Ascending aorta (tissue), 2 donors: Measurements from ENCODE around the gene YKT6. TPM values are rescaled to one million over a fixed set of nuclear protein-coding genes. Genes with fewer than 3 reads are reported as not detected.
A peak's percentile ranks its signal among the peaks of the same experiment; 100 is the strongest.

ENCODE experiments used
- DNase-seq, 2 donors: peaks; one replicate each; pipeline ENCODE4 v3.0.0-alpha.2; 2019; ENCODE audit warnings: low spot score in 2 of 2
- H3K27ac ChIP-seq, 2 donors: fragments of 200-600 bp; sonication (generic); one replicate each; pipeline ENCODE4 v1.5.1; 2016 to 2017; ENCODE audit warnings: mild to moderate bottlenecking in 1 of 2
- H3K27me3 ChIP-seq: fragments of 200-600 bp; sonication (generic); one replicate; pipeline ENCODE4 v1.5.1; 2017
- H3K36me3 ChIP-seq, 2 donors: fragments of 200-600 bp; sonication (generic); one replicate each; pipeline ENCODE4 v1.5.1; 2016
- H3K4me1 ChIP-seq, 2 donors: fragments of 200-600 bp; sonication (generic); one replicate each; pipeline ENCODE4 v1.5.1; 2016 to 2017; ENCODE audit warnings: mild to moderate bottlenecking in 1 of 2
- H3K4me3 ChIP-seq, 2 donors: fragments of 200-600 bp; sonication (generic); one replicate each; pipeline ENCODE4 v1.5.1; 2016 to 2017; ENCODE audit warnings: mild to moderate bottlenecking in 1 of 2
- H3K9me3 ChIP-seq, 2 donors: fragments of 200-600 bp; sonication (generic); one replicate each; pipeline ENCODE4 v1.5.1; 2016
- intact Hi-C: fragments of 100-400 bp; cut with DNase I; formaldehyde crosslinking; loops from one replicate; pipeline ENCODE4 v1.15.1; 2023
- total RNA-seq: library from RNA; depleted of rRNA; stranded (reverse); fragments of >200 nt; gene quantifications from one replicate; pipeline ENCODE4 v1.1.0, GENCODE V29; 2016
- TF ChIP-seq, protein P1 (sequence below), 3 experiments: fragments of 200-600 bp in 2 of 3; fragments of 450-650 bp in 1 of 3; sonication (generic) in 2 of 3; IDR thresholded peaks; one replicate each; pipeline ENCODE4 v1.5.1; 2016 to 2019; ENCODE audit warnings: antibody characterized with exemption in 3 of 3, mild to moderate bottlenecking in 1 of 3, moderate library complexity in 1 of 3

YKT6 gene
- total RNA-seq, 1 donor from 2014 or later: 40.1 TPM

DNA sequence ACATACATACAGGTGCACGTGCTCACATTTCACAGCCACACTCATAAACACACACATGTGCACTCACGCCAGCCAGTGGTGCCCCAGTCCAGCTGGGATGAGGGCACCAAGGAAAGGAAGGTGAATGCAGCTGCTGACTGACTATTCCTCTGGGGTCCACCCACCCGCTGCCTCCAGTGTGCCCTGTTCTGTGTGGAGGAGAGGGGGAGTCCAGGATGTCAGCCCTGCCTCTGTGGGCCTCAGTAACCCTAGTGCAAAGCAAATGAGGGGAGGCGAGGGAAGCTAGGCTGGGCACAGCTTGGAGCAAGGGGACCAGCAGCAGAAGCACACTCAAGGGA, 57.6 kb downstream of the YKT6 start:
- TF ChIP-seq, protein P1, sequence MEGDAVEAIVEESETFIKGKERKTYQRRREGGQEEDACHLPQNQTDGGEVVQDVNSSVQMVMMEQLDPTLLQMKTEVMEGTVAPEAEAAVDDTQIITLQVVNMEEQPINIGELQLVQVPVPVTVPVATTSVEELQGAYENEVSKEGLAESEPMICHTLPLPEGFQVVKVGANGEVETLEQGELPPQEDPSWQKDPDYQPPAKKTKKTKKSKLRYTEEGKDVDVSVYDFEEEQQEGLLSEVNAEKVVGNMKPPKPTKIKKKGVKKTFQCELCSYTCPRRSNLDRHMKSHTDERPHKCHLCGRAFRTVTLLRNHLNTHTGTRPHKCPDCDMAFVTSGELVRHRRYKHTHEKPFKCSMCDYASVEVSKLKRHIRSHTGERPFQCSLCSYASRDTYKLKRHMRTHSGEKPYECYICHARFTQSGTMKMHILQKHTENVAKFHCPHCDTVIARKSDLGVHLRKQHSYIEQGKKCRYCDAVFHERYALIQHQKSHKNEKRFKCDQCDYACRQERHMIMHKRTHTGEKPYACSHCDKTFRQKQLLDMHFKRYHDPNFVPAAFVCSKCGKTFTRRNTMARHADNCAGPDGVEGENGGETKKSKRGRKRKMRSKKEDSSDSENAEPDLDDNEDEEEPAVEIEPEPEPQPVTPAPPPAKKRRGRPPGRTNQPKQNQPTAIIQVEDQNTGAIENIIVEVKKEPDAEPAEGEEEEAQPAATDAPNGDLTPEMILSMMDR (IDR thresholded peaks at IDR 0.05): no peak

DNA sequence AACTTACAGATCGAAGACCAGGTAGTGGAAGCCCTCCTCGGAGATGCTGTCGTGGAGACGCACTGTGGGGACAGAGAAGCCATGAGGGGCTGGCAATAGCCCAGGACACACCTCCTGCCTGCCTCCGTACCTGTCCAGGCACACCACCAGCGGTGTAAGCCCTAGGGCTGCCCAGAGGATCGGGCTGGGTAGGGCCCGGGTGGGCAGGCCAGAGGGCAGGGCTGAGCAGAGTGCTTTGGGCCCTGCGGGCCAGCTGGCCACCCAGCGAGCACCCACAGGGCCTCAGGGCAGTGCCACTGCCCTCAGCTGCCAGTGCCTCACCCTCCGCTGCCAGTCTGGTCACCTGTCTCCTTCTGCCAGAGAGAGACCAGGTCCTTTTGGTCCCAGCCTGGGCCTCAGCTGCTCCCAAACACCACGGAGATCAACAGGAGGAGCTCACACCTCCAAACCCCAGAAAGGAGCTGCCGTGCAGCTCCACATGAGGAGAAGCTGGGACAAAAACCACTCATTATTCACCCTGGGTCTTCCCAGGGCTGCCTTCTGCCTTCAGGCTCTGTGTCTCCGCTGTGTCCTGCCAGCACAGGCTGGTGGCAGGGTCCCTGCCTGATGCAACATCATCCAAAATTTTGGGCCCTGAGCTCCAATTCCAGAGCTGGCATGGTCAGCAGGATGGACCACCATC, 58.2 kb downstream of the YKT6 start:
- Histone ChIP-seq H3K9me3 (no peaks in the 10 kb centered on the region), H3K36me3 (no peaks in the 10 kb centered on the region), H3K4me3 (peak overlapping the region in 1 of 2 donors; percentile 10), H3K27ac (peak overlapping the region; percentile 99 to 100), H3K27me3 (no peaks in the 10 kb centered on the region), H3K4me1 (peaks cover 28 to 34% of the 10 kb centered on the region in 2 donors)
- intact Hi-C loops: loop anchor here (2.0 to 5.0 kb wide), 6 partner anchors 58 to 538 kb away; partner anchors contain the start of genes NUDCD3, PPIA, TMED4 and YKT6
- no peak for DNase-seq
- TF ChIP-seq, protein P1 (IDR thresholded peaks at IDR 0.05): no peak

More for the DNA sequence above, 57.6 kb downstream of the YKT6 start:
- DNase-seq: no peak
- intact Hi-C loops: loop anchor here (2.0 to 5.0 kb wide), 6 partner anchors 58 to 539 kb away; partner anchors contain the start of genes NUDCD3, PPIA, TMED4 and YKT6
- peak overlapping the region; percentile 99 to 100 for H3K27ac ChIP-seq
- H3K4me3 ChIP-seq: peak overlapping the region; percentile 10 to 22
- no peaks in the 10 kb centered on the region for H3K27me3 ChIP-seq
- H3K36me3 ChIP-seq: no peaks in the 10 kb centered on the region
- H3K9me3 ChIP-seq: no peaks in the 10 kb centered on the region
- peaks cover 28 to 34% of the 10 kb centered on the region in 2 donors for H3K4me1 ChIP-seq

GRCh38 chr7:44259547-44260457, 59.0 kb downstream of the YKT6 start:
- Histone ChIP-seq H3K36me3 (no peaks in the 10 kb centered on the region), H3K27ac (peak overlapping the region; percentile 99 to 100), H3K27me3 (no peaks in the 10 kb centered on the region), H3K9me3 (no peaks in the 10 kb centered on the region), H3K4me3 (no peak overlapping the region), H3K4me1 (peaks cover 28 to 34% of the 10 kb centered on the region in 2 donors)
- TF ChIP-seq, protein P1 (IDR thresholded peaks at IDR 0.05): no peak
- intact Hi-C loops: loop anchor here (2.0 to 5.0 kb wide), 7 partner anchors 59 to 537 kb away; partner anchors contain the start of genes NUDCD3, PPIA, TMED4 and YKT6
- peak; percentile 87 to 95 for DNase-seq

- TF ChIP-seq, protein P1 (IDR thresholded peaks at IDR 0.05): no peak
- Histone ChIP-seq H3K27ac (no peak overlapping the region), H3K4me1 (peaks cover 28 to 34% of the 10 kb centered on the region in 2 donors), H3K4me3 (no peak overlapping the region), H3K27me3 (no peaks in the 10 kb centered on the region), H3K36me3 (no peaks in the 10 kb centered on the region), H3K9me3 (no peaks in the 10 kb centered on the region)
- no peak for DNase-seq
- intact Hi-C loops: loop anchor here (2.0 kb wide), 1 partner anchor 122 kb away; no protein-coding TSS in a partner anchor
Measured at GRCh38 chr7:44261240-44261639, 60.5 kb downstream of the YKT6 start.

GRCh38 chr7:44262031-44262430, 61.3 kb downstream of the YKT6 start:
- TF ChIP-seq, protein P1 (IDR thresholded peaks at IDR 0.05): no peak
- peaks cover 27 to 28% of the 10 kb centered on the region in 2 donors for H3K4me1 ChIP-seq

More at GRCh38 chr7:44262031-44262430, 61.3 kb downstream of the YKT6 start:
- no peaks in the 10 kb centered on the region for H3K9me3 ChIP-seq
- intact Hi-C loops: no loop called here
- H3K4me3 ChIP-seq: no peak overlapping the region
- H3K36me3 ChIP-seq: no peaks in the 10 kb centered on the region
- no peaks in the 10 kb centered on the region for H3K27me3 ChIP-seq
- H3K27ac ChIP-seq: no peak overlapping the region
- DNase-seq: no peak
